ENCODE measurements around the gene PRPF38B. TPM values are rescaled to one million over a fixed set of nuclear protein-coding genes. Genes with fewer than 3 reads are reported as not detected.

PRPF38B gene
- total RNA-seq, 1 donor from 2014 or later = 36.9 TPM

- H2AFZ ChIP-seq (ENCODE audit: low read depth, low read length) = peak overlapping the region; percentile 90
These were observed 880 bp downstream of the PRPF38B start for GRCh38 chr1:108692724-108693655.

GRCh38 chr1:108695535-108695934 lies 3.4 kb downstream of the PRPF38B start:
- Mint-ChIP-seq H3K27ac (ENCODE audit: unreplicated experiment) (no peak overlapping the region), H3K36me3 (ENCODE audit: low read depth, unreplicated experiment) (peaks cover 10% of the 10 kb centered on the region), H3K4me1 (ENCODE audit: low read depth, unreplicated experiment) (peaks cover 15% of the 10 kb centered on the region), H3K27me3 (ENCODE audit: low read depth, unreplicated experiment) (no peaks in the 10 kb centered on the region), H3K9me3 (ENCODE audit: unreplicated experiment) (no peaks in the 10 kb centered on the region), H3K4me3 (ENCODE audit: unreplicated experiment) (peak overlapping the region; percentile 58)
- Histone ChIP-seq H3K4me2 (ENCODE audit: low read length) (peak overlapping the region; percentile 93), H3K27me3 (ENCODE audit: insufficient read depth, low read length) (no peaks in the 10 kb centered on the region), H3K4me3 (ENCODE audit: insufficient read depth, low read depth, low read length) (no peak overlapping the region), H4K20me1 (ENCODE audit: insufficient read depth, low read length) (peaks cover 64% of the 10 kb centered on the region), H3K4me1 (ENCODE audit: insufficient read depth, low read length) (peaks cover 3% of the 10 kb centered on the region), H3K9ac (ENCODE audit: low read length) (no peak overlapping the region), H3K9me3 (ENCODE audit: insufficient read depth, low read depth, low read length) (no peaks in the 10 kb centered on the region), H3K79me2 (ENCODE audit: insufficient read depth, low read length) (peaks cover 69% of the 10 kb centered on the region), H2AFZ (ENCODE audit: low read depth, low read length) (no peak overlapping the region), H3K27ac (ENCODE audit: low read depth, low read length) (no peak overlapping the region), H3K36me3 (ENCODE audit: insufficient read depth, low read length) (peaks cover 53% of the 10 kb centered on the region)
- DNase-seq (ENCODE audit: low read depth) (no peak), FAIRE-seq (no peak)
- TF ChIP-seq EZH2 (IDR thresholded peaks at IDR 0.05; ENCODE audit: insufficient read depth, low read length) = no peak
- TF ChIP-seq, protein P1, sequence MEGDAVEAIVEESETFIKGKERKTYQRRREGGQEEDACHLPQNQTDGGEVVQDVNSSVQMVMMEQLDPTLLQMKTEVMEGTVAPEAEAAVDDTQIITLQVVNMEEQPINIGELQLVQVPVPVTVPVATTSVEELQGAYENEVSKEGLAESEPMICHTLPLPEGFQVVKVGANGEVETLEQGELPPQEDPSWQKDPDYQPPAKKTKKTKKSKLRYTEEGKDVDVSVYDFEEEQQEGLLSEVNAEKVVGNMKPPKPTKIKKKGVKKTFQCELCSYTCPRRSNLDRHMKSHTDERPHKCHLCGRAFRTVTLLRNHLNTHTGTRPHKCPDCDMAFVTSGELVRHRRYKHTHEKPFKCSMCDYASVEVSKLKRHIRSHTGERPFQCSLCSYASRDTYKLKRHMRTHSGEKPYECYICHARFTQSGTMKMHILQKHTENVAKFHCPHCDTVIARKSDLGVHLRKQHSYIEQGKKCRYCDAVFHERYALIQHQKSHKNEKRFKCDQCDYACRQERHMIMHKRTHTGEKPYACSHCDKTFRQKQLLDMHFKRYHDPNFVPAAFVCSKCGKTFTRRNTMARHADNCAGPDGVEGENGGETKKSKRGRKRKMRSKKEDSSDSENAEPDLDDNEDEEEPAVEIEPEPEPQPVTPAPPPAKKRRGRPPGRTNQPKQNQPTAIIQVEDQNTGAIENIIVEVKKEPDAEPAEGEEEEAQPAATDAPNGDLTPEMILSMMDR (IDR thresholded peaks at IDR 0.05; ENCODE audit: insufficient read depth, low read depth, low read length) = no peak

More at GRCh38 chr1:108692724-108693655, 880 bp downstream of the PRPF38B start:
- peak; percentile 65 for DNase-seq (ENCODE audit: low read depth)
- Mint-ChIP-seq H3K27me3 (ENCODE audit: low read depth, unreplicated experiment) (no peaks in the 10 kb centered on the region), H3K4me1 (ENCODE audit: low read depth, unreplicated experiment) (peaks cover 16% of the 10 kb centered on the region), H3K9me3 (ENCODE audit: unreplicated experiment) (no peaks in the 10 kb centered on the region), H3K4me3 (ENCODE audit: unreplicated experiment) (peak overlapping the region; percentile 96), H3K36me3 (ENCODE audit: low read depth, unreplicated experiment) (peaks cover 4% of the 10 kb centered on the region), H3K27ac (ENCODE audit: unreplicated experiment) (peak overlapping the region; percentile 99)
- Histone ChIP-seq H3K79me2 (ENCODE audit: insufficient read depth, low read length) (peaks cover 67% of the 10 kb centered on the region), H3K4me1 (ENCODE audit: insufficient read depth, low read length) (peaks cover 3% of the 10 kb centered on the region), H3K4me2 (ENCODE audit: low read length) (peak overlapping the region; percentile 93), H3K27ac (ENCODE audit: low read depth, low read length) (peak overlapping the region; percentile 96), H4K20me1 (ENCODE audit: insufficient read depth, low read length) (peaks cover 50% of the 10 kb centered on the region), H3K27me3 (ENCODE audit: insufficient read depth, low read length) (no peaks in the 10 kb centered on the region), H3K9me3 (ENCODE audit: insufficient read depth, low read depth, low read length) (no peaks in the 10 kb centered on the region), H3K36me3 (ENCODE audit: insufficient read depth, low read length) (peaks cover 28% of the 10 kb centered on the region), H3K9ac (ENCODE audit: low read length) (peak overlapping the region; percentile 97), H3K4me3 (ENCODE audit: insufficient read depth, low read depth, low read length) (peak overlapping the region; percentile 75)
- no peak for FAIRE-seq
- TF ChIP-seq, protein P1 (IDR thresholded peaks at IDR 0.05; ENCODE audit: insufficient read depth, low read depth, low read length) = no peak
- TF ChIP-seq EZH2 (IDR thresholded peaks at IDR 0.05; ENCODE audit: insufficient read depth, low read length) = no peak
